HCT116 (cell line): ENCODE measurements around the gene TMEM50B. TPM values are rescaled to one million over a fixed set of nuclear protein-coding genes. Genes with fewer than 3 reads are reported as not detected.

Experiments used
- ATAC-seq: fragments of 200-7000 bp; cut with Tn5 transposase; 2 replicates; pipeline ENCODE4 v1.9.1; 2020; ENCODE audit warnings: mild to moderate bottlenecking, moderate library complexity
- BruUV-seq: library from RNA; stranded (reverse); fragments of 400-500 nt; replicated peaks from 2 replicates; lab custom pipeline; 2021; lab: Mats Ljungman, UMichigan
- CTCF ChIA-PET: fragments of 300-600 bp; sonication (Branson Sonifier 250); formaldehyde crosslinking; loops from one replicate; lab custom pipeline; 2021; ENCODE audit warnings: antibody characterized with exemption; lab: Charles Lee
- POLR2A ChIA-PET: fragments of 300-600, 350-600 bp; sonication (Branson Sonifier 250); formaldehyde crosslinking; loops from one replicate; lab custom pipeline; 2021; ENCODE audit warnings: antibody characterized with exemption; lab: Charles Lee
- RAD21 ChIA-PET, 2 experiments: fragments of 300-600 bp; sonication (Branson Sonifier 250); formaldehyde crosslinking; loops; one replicate each; lab custom pipeline; 2023; ENCODE audit warnings: low total read pairs in 2 of 2; ENCODE audit not compliant: uncharacterized antibody in 2 of 2, unreplicated experiment in 2 of 2, low non-redundant PET in 1 of 2; lab: Charles Lee
- DNase-seq: peaks from one replicate; pipeline ENCODE4 v3.0.0-alpha.2; 2010; ENCODE audit warnings: low read depth, low spot score
- H2AFZ ChIP-seq: fragments of 200-600 bp; shearing (Covaris generic), sonication (generic); 2 replicates; pipeline ENCODE4 v1.6.1; 2017; ENCODE audit warnings: low read depth, mixed run types, mixed read lengths, antibody characterized with exemption, low read length; ENCODE audit not compliant: poor library complexity, severe bottlenecking
- H3K27ac ChIP-seq: 2 replicates; pipeline ENCODE4 v1.5.1; 2012; ENCODE audit warnings: low read depth, low read length
- H3K27me3 ChIP-seq: fragments of 200-600 bp; sonication (generic); 2 replicates; pipeline ENCODE4 v1.6.1; 2016; ENCODE audit warnings: mixed run types, low read length, mixed read lengths; ENCODE audit not compliant: insufficient read depth
- H3K36me3 ChIP-seq, 2 experiments: fragments of 200-500 bp in 1 of 2; fragments of 200-600 bp in 1 of 2; sonication (Bioruptor generic) in 1 of 2; sonication (generic) in 1 of 2; 2 replicates each; pipeline versions ENCODE4 v1.5.1 to v1.6.1; 2014 to 2016; ENCODE audit warnings: low read length in 2 of 2, inconsistent platforms in 1 of 2, mixed read lengths in 1 of 2, mixed run types in 1 of 2; ENCODE audit not compliant: insufficient read depth in 2 of 2, control insufficient read depth in 1 of 2
- H3K4me1 ChIP-seq, 2 experiments: fragments of 200-600 bp in 1 of 2; sonication (generic) in 1 of 2; 2 replicates each; pipeline versions ENCODE4 v1.5.1 to v1.6.1; 2012 to 2017; ENCODE audit warnings: low read length in 2 of 2, inconsistent platforms in 1 of 2, mild to moderate bottlenecking in 1 of 2, mixed read lengths in 1 of 2, mixed run types in 1 of 2, moderate library complexity in 1 of 2; ENCODE audit not compliant: insufficient read depth in 2 of 2, control insufficient read depth in 1 of 2
- H3K4me2 ChIP-seq: fragments of 200-600 bp; sonication (generic); 2 replicates; pipeline ENCODE4 v1.6.1; 2017; ENCODE audit warnings: mixed run types, low read length, mixed read lengths
- H3K4me3 ChIP-seq, 2 experiments: fragments of 200-600 bp in 1 of 2; sonication (generic) in 1 of 2; replicated peaks in 1 of 2; 2 replicates each; pipeline ENCODE4 v1.5.1; 2011 to 2016; ENCODE audit warnings: low read length in 2 of 2, control low read depth in 1 of 2, low read depth in 1 of 2, mild to moderate bottlenecking in 1 of 2, mixed read lengths in 1 of 2, mixed run types in 1 of 2
- H3K79me2 ChIP-seq: fragments of 200-600 bp; sonication (generic); 2 replicates; pipeline ENCODE4 v1.6.1; 2017; ENCODE audit warnings: mild to moderate bottlenecking, mixed run types, low read length, moderate library complexity, mixed read lengths; ENCODE audit not compliant: insufficient read depth
- H3K9ac ChIP-seq: fragments of 200-600 bp; sonication (generic); 2 replicates; pipeline ENCODE4 v1.6.1; 2016; ENCODE audit warnings: low read length, mixed read lengths
- H3K9me2 ChIP-seq: fragments of 200-600 bp; sonication (generic), shearing (Covaris generic); 2 replicates; pipeline ENCODE4 v1.6.1; 2017; ENCODE audit warnings: mixed run types, mild to moderate bottlenecking, moderate library complexity; ENCODE audit not compliant: insufficient read depth
- H3K9me3 ChIP-seq, 2 experiments: fragments of 200-500 bp in 1 of 2; fragments of 200-600 bp in 1 of 2; sonication (Bioruptor generic) in 1 of 2; sonication (generic) in 1 of 2; 2 replicates each; pipeline ENCODE4 v1.6.1; 2014 to 2017; ENCODE audit warnings: low read length in 2 of 2, mixed read lengths in 2 of 2, inconsistent platforms in 1 of 2, low read depth in 1 of 2, mild to moderate bottlenecking in 1 of 2, mixed run types in 1 of 2, moderate library complexity in 1 of 2; ENCODE audit not compliant: control insufficient read depth in 1 of 2, insufficient read depth in 1 of 2
- H4K20me1 ChIP-seq: fragments of 200-600 bp; sonication (generic), shearing (Covaris generic); 2 replicates; pipeline ENCODE4 v1.6.1; 2017; ENCODE audit warnings: mixed run types, mild to moderate bottlenecking, moderate library complexity; ENCODE audit not compliant: insufficient read depth
- EGR1 ChIP-seq: IDR thresholded peaks from 2 replicates; pipeline ENCODE4 v1.6.1; 2012; ENCODE audit warnings: low read depth
- FOSL1 ChIP-seq: IDR thresholded peaks from 2 replicates; pipeline ENCODE4 v1.6.1; 2012; ENCODE audit warnings: low read depth
- MAX ChIP-seq: IDR thresholded peaks from 2 replicates; pipeline ENCODE4 v1.6.1; 2012
- POLR2AphosphoS5 ChIP-seq: IDR thresholded peaks from 2 replicates; pipeline ENCODE4 v1.6.1; 2011; ENCODE audit warnings: mild to moderate bottlenecking, low read depth, low read length, moderate library complexity
- SRF ChIP-seq: IDR thresholded peaks from 2 replicates; pipeline ENCODE4 v1.6.1; 2012; ENCODE audit warnings: low read depth
- ZBTB33 ChIP-seq: IDR thresholded peaks from 2 replicates; pipeline ENCODE4 v1.6.1; 2011; ENCODE audit warnings: mild to moderate bottlenecking, low read length, moderate library complexity; ENCODE audit not compliant: insufficient replicate concordance; ENCODE audit errors: extremely low read depth
- ZFX ChIP-seq: fragments of 450-650 bp; IDR thresholded peaks from 2 replicates; pipeline ENCODE4 v1.6.1; 2017
- ZNF274 ChIP-seq: fragments of 200-500 bp; sonication (Bioruptor generic); IDR thresholded peaks from 2 replicates; pipeline ENCODE4 v1.6.1; 2014; ENCODE audit warnings: mild to moderate bottlenecking, low read depth, low read length, inconsistent platforms
- intact Hi-C: fragments of 100-400 bp; cut with micrococcal nuclease; formaldehyde crosslinking; loops from 2 replicates; pipeline ENCODE4 v1.10.0; 2022
- total RNA-seq: library from RNA; stranded (reverse); gene quantifications from one replicate; pipeline ENCODE4 v1.2.1, GENCODE V29; 2021; ENCODE audit not compliant: unreplicated experiment

The TMEM50B gene
- total RNA-seq, 1 experiment from 2014 or later: 18.8 TPM

- Histone ChIP-seq H3K9ac (no peak overlapping the region), H3K27me3 (no peaks in the 10 kb centered on the region), H3K9me2 (no peaks in the 10 kb centered on the region), H3K9me3 (no peaks in the 10 kb centered on the region), H3K79me2 (peaks cover 26% of the 10 kb centered on the region), H4K20me1 (no peaks in the 10 kb centered on the region), H3K4me3 (no peak overlapping the region), H3K36me3 (peaks cover 9 to 17% of the 10 kb centered on the region in 2 experiments), H3K27ac (no peak overlapping the region)
- RAD21 ChIA-PET: no interaction called here
- intact Hi-C loops: no loop called here
- ATAC-seq (no peak), DNase-seq (no peak)
- TF ChIP-seq MAX (no peak), ZFX (no peak), ZNF274 (no peak), FOSL1 (no peak), SRF (no peak), EGR1 (no peak), ZBTB33 (no peak), POLR2AphosphoS5 (no peak)
- TF ChIP-seq, all 23 proteins: peak for 0
- ChIA-PET POLR2A (no interaction called here), CTCF (no interaction called here)
- H2AFZ ChIP-seq: no peak overlapping the region
- 0 out of 4 replicates have a peak, but pooled peaks cover 0 to 5% of the 10 kb centered on the region in 2 experiments for H3K4me1 ChIP-seq
- no TSS peak for BruUV-seq
- no peak overlapping the region for H3K4me2 ChIP-seq
Measured at GRCh38 chr21:33419538-33420123, 60.1 kb downstream of the TMEM50B start.
